ENCODE results near the gene SPDEF. TPM values are rescaled to one million over a fixed set of nuclear protein-coding genes. Genes with fewer than 3 reads are reported as not detected.

The SPDEF gene
- total RNA-seq, 3 donors from 2014 or later, result 0.13 to 0.24 (median 0.14) TPM

DNA sequence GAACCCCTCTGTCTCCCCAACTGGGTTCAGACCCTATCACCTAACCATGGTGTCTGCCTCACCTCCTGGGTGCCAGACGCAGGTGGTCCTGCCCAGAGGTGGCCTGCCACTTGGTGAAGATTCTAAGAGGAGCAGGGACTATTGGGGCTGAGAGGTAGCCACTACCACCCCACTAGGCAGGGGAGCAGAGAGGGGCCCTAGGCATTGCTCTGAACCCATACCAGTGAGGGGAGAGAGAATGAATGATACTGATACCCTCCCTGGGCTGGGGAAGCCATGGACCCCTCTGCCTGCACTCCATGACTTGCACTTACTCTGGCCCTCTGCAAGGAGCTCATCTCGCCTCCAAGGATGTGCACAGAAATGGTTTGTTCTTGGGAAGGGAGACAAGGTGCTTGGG, 31.7 kb upstream of the SPDEF start:
- Mint-ChIP-seq H3K27me3 (ENCODE audit: low read depth) (no peaks in the 10 kb centered on the region), H3K9me3 (no peaks in the 10 kb centered on the region)
- ATAC-seq, result no peak

DNA sequence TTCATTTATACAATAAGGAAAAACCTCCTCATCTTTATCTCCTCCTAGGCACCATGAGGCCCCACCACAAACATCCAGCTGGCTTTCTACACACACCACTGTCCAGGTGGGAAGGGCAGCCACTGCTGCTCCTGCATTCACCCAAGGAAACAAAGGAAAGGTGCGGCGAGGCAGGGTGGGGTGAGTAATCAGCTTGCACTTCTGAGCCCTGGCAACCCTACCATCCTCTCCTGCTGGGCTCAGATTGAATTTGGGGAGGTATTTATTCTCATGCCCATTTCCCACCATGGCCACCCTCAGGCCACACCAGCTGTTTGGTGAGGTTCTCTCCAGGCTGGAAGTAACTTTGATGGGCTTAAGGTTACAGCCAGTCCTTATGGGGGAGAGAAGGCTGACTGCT, 31.2 kb upstream of the SPDEF start:
- Mint-ChIP-seq H3K4me1 (ENCODE audit: low read depth) (peaks cover 12% of the 10 kb centered on the region), H3K27me3 (ENCODE audit: low read depth) (no peaks in the 10 kb centered on the region), H3K36me3 (ENCODE audit: insufficient read depth) (peaks cover 11% of the 10 kb centered on the region), H3K9me3 (no peaks in the 10 kb centered on the region), H3K4me3 (no peak overlapping the region)
- ATAC-seq (no peak), DNase-seq (no peak)

More for the DNA sequence above, 31.7 kb upstream of the SPDEF start:
- Mint-ChIP-seq H3K36me3 (ENCODE audit: insufficient read depth) (peaks cover 11% of the 10 kb centered on the region), H3K4me1 (ENCODE audit: low read depth) (peaks cover 12% of the 10 kb centered on the region), H3K4me3 (no peak overlapping the region)
- DNase-seq, result no peak

DNA sequence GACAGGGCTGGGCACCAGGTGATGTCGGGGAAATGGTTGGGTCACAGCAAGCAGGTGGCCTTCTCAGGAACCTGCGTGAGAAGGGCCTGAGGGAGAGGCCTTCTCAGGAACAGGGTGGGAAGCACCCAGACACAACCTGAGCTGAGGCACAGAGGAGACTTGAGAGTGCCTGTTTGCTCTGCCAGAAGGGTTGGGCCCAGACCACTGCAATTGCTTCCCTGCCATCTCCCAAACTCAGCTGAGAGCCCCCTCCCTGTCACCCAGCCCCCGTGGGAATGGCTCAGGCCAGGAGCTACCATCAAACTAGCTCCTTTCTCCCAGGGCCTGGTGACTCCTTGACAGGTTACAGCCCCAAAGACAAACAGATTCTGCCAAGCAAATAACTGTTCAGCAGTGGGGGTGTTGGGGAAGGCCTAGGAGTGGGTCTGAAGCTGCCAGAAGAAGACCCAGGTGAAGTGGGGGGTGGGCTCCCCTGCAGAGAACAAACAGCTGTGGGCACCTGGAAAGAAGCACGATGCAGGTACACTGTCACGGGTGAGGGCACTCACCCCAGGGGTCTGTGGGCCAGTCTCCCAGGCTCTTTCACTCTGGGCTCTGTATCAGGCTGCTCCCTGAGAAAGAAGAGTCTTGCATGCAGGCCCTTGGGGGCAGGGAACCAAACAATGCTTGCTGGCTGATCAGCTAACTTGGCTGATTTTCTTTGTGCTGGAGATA, 30.4 kb upstream of the SPDEF start:
- DNase-seq, result no peak
- H3K4me3 Mint-ChIP-seq, result no peak overlapping the region
- H3K9me3 Mint-ChIP-seq, result no peaks in the 10 kb centered on the region
- H3K27me3 Mint-ChIP-seq (ENCODE audit: low read depth), result no peaks in the 10 kb centered on the region
- ATAC-seq, result no peak
- H3K4me1 Mint-ChIP-seq (ENCODE audit: low read depth), result peaks cover 5% of the 10 kb centered on the region
- peaks cover 11% of the 10 kb centered on the region for H3K36me3 Mint-ChIP-seq (ENCODE audit: insufficient read depth)

DNA sequence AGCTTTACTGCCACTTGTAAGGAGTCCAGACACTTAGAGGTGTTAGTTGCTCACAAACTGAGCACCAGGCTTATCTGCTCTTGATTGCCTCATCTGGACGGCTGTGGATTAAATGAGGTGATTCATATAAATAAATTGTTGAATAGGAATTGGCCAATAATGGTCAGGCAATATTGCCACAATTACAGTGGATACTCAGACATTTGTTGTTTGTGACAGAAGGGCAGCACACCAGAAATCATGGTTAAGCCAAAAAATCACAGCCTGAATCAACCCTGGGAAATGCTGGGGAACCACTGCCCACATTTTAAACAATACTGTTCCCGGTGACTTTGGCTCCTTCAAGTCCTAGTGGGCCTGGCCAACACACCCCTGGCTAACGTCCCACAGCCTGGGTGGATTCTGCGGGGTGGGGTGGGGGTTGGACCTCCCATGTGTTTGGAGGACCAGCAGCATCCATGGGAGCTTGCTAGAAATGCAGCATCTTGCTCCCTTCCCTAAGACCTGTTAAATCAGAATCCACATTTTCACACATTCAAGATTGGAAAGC, 29.5 kb upstream of the SPDEF start:
- DNase-seq (no peak), ATAC-seq (no peak)
- Mint-ChIP-seq H3K4me1 (ENCODE audit: low read depth) (peaks cover under 1% of the 10 kb centered on the region), H3K9me3 (no peaks in the 10 kb centered on the region), H3K36me3 (ENCODE audit: insufficient read depth) (peaks cover 8% of the 10 kb centered on the region), H3K4me3 (no peak overlapping the region), H3K27me3 (ENCODE audit: low read depth) (no peaks in the 10 kb centered on the region)

DNA sequence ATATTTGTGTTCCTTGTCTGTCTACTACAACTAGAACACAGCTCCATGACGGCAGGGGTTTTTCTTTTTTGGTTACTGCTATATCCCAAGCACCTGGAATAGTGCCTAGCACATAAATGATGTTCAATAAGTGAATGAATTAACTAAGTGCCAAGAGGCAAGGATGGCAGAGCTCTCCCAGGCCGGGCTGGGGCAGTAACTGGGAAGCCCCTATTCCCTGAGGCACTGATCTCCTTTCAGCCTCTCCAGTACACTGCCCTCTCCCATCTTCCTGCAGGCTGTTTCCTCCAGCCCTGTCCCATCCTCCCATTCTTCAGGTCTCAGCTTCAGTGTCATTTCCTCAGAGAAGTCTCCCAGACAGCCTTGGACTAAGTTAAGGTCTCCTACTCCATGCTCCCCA, 29.0 kb upstream of the SPDEF start:
- Mint-ChIP-seq H3K9me3 (no peaks in the 10 kb centered on the region), H3K4me1 (ENCODE audit: low read depth) (no peaks in the 10 kb centered on the region), H3K4me3 (no peak overlapping the region), H3K27me3 (ENCODE audit: low read depth) (no peaks in the 10 kb centered on the region), H3K36me3 (ENCODE audit: insufficient read depth) (peaks cover 3% of the 10 kb centered on the region)
- ATAC-seq (no peak), DNase-seq (no peak)

DNA sequence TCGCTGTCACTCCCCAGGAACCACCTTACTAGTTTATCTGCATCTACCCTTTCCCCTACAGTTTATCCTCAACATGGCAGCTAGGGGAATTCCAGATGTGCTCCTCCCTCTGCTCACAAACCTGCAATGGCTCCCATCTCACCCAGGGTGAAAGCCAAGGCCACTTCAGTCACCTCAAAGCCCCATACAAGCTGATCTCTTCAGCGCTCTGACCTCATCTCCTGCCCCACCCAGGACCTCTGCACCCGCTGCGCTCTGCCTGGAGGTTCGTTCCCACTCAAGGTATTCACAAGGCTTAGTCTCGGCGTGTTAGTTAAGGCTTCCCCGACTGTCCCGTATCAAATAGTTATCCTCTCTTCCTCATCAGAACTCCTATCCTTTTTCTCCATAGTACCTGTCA, 28.6 kb upstream of the SPDEF start:
- DNase-seq (no peak), ATAC-seq (no peak)
- Mint-ChIP-seq H3K4me1 (ENCODE audit: low read depth) (no peaks in the 10 kb centered on the region), H3K9me3 (no peaks in the 10 kb centered on the region), H3K4me3 (no peak overlapping the region), H3K27me3 (ENCODE audit: low read depth) (no peaks in the 10 kb centered on the region), H3K36me3 (ENCODE audit: insufficient read depth) (peaks cover 3% of the 10 kb centered on the region)

DNA sequence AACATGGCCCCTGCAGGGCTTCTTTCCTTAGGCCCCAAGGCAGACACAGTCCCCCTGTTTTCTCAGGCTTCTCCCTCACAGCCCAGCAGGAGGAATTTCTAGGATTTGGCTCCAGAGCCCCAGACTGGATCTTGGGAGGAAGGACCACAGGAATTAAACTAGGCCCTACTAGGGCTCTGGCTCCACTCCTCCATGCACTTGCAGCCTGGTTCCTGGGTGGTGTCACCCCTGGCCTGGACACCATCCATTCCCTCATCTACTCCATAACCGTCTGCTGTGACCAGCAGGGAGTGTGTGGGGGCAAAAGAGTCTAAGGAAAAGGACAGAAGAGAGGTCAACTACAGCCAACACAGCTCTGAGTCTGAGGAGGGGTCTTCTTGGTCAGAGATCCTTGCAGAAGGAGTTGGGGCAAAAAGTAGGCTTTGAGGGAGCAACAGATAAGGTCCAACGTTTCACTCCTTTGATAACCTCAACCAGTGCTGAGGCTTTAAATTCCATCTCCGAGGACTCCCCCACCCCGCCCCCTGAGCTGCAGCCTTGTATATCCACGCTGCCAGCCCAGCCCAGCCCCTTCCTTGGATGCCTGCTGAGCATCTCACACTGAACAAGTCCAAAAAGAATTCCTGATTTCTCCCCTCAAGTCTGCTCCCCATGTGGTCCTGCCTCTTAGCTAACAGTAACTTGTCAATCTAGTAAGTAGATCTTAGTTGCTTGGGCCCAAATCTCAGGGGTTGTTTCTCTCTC, 27.9 kb upstream of the SPDEF start:
- Mint-ChIP-seq H3K4me1 (ENCODE audit: low read depth) (no peaks in the 10 kb centered on the region), H3K27me3 (ENCODE audit: low read depth) (no peaks in the 10 kb centered on the region), H3K36me3 (ENCODE audit: insufficient read depth) (no peaks in the 10 kb centered on the region), H3K4me3 (no peak overlapping the region), H3K9me3 (no peaks in the 10 kb centered on the region)
- ATAC-seq (no peak), DNase-seq (no peak)

DNA sequence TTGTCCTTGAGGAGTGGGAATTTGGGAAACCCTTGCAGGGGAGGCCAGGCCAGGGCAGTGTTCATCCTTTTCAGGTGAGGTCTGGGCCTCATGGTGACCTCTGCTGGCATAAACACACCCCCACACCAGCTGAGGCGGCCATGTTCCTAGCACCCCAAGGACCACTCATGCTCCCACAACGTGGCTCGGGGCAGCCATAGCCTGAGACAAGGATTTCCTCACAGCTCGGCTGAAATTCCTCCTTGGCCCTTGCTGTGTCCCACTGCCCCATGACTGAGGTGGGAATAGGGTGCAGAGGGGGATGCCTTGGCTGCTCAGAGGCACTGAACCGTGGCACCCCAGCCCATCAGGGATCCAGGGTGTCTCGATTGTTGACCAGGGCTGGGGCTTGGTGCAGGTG, 27.3 kb upstream of the SPDEF start:
- Mint-ChIP-seq H3K36me3 (ENCODE audit: insufficient read depth) (no peaks in the 10 kb centered on the region), H3K4me1 (ENCODE audit: low read depth) (no peaks in the 10 kb centered on the region), H3K4me3 (no peak overlapping the region), H3K9me3 (no peaks in the 10 kb centered on the region), H3K27me3 (ENCODE audit: low read depth) (no peaks in the 10 kb centered on the region)
- ATAC-seq (no peak), DNase-seq (no peak)

DNA sequence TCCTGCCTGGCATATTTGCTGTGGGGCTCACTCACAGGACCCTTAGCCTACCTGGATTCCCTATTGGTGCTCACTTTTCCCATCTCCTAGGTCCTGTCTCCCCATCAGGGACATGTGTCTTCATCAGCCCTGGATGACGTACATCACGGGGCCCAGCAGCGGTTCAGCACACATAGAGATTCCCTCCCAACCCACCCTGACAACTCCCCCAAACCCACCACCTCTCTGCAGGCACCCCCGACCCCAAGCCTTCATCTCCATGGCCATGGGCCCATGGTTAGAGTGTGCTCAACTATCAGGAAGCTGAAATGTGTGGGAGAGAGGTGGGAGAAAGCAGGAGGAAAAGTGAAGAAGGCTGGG, 25.4 kb upstream of the SPDEF start:
- Mint-ChIP-seq H3K27me3 (ENCODE audit: low read depth) (no peaks in the 10 kb centered on the region), H3K36me3 (ENCODE audit: insufficient read depth) (no peaks in the 10 kb centered on the region), H3K9me3 (no peaks in the 10 kb centered on the region), H3K4me1 (ENCODE audit: low read depth) (peaks cover under 1% of the 10 kb centered on the region), H3K4me3 (no peak overlapping the region)
- DNase-seq (no peak), ATAC-seq (no peak)

DNA sequence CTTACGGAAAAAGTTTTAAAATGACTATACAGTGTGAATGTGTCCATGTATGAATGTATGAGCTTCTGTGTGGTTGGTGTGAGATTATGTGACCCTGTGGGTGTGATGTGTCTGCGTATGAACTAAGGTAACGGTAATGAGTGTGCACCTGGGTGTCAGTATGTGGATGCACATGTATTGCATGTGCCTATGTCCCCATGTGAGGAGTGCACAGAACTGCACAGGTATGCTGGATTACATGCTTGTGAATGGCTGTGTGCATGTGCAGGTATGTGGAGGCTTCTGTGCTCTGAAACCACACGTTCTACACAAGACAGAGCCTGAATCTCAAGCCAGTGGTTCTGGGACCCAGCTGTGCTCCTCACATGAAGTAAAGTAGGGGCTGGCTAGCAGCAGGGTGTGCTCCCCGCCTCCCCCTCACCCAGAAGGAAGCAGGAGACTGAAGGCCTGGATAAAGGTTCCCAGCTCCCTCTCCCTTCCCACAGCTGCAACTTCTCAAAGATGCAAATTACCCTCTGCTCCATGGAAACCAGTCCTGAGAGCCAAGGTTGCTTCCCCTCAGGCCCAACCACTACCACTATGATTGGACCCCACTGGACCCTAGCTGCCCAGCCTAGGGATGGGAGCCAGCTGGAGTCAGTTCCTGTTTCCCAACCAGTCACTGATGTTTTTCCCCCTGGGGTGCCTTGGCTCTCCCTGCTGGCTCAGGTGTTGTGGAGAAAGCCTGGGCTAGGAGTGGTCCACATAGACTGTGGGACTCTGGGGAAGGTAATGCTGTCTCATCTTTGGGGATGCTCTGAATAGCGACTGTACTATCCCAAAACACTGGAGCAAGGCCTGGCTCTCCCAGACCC, 24.8 kb upstream of the SPDEF start:
- DNase-seq (no peak), ATAC-seq (no peak)
- Mint-ChIP-seq H3K4me3 (no peak overlapping the region), H3K9me3 (no peaks in the 10 kb centered on the region), H3K27me3 (ENCODE audit: low read depth) (no peaks in the 10 kb centered on the region), H3K36me3 (ENCODE audit: insufficient read depth) (no peaks in the 10 kb centered on the region), H3K4me1 (ENCODE audit: low read depth) (peaks cover 6% of the 10 kb centered on the region)

DNA sequence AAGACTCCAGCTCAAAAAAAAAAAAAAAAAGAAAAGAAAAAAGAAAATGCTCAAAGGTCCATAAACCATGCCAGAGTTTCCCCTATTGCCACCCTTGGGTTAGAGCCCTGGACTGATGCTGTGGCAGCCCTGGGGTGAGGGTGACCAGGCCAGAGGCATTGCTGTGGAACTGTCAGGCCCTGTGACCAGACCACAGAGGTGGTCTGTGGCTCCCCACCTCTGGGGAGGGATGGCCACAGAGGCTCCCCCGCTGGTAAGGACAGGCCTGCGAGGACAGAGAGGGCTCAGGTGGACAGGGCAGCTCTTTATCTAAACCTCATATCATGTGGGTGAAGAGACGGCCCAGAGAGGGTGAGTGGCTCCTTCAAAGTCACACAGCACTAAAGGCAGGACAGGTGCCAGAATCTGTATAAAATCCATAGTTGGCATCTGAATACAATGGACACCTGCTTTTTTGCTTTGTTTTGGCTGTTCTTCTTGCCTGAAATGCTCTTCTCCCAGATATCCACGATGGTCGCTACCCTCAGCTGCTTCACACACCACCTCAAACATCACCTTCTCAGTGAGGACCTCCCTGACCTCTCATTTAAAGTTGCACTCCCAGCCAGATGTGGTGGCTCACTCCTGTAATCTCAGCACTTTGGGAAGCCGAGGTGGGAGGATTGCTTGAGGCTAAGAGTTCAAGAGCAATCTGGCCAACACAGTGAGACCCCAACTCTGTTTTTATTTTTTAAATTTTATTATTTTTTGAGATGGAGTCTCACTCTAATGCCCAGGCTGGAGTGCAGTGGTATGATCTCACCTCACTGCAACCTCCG, 22.5 kb upstream of the SPDEF start:
- no peak for ATAC-seq
- no peaks in the 10 kb centered on the region for H3K36me3 Mint-ChIP-seq (ENCODE audit: insufficient read depth)
- no peak for DNase-seq

DNA sequence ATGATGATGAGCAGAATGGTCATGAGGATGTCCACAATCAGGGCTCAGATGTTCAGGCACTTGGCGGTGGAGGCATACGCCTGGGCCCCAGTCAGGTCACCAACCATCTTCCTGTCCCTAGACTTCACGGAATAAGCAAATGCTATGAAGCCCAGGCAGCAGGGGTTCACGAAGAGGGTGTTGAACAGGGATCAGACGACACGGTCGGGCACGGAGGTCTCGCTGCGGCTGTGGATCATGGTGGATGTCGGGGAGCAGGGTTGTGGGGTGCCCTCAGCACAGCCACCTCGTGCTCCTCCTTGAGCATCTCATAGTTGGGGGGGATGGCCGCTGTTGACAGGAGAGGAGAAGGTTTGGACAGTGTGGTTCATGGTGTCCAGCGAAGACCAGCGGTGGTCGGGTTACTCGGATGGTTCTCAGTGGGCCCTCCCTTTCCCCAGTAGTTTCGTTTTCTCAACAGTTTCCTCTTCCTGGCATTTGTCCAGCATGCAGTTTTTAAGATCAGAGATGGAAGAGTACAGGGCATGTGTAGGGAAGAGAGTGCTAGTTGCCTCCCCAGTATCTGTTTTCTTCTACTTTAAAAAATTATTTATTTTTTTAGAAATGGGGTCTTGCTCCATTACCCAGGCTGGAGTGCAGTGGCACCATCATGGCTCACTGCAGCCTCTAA, 20.3 kb upstream of the SPDEF start:
- peaks cover 6% of the 10 kb centered on the region for H3K4me1 Mint-ChIP-seq (ENCODE audit: low read depth)
- ATAC-seq (no peak), DNase-seq (no peak)
- H3K9me3 Mint-ChIP-seq, result no peaks in the 10 kb centered on the region
- no peak overlapping the region for H3K4me3 Mint-ChIP-seq
- no peaks in the 10 kb centered on the region for H3K36me3 Mint-ChIP-seq (ENCODE audit: insufficient read depth)
- no peaks in the 10 kb centered on the region for H3K27me3 Mint-ChIP-seq (ENCODE audit: low read depth)

More for the DNA sequence above, 22.5 kb upstream of the SPDEF start:
- no peak overlapping the region for H3K4me3 Mint-ChIP-seq
- H3K4me1 Mint-ChIP-seq (ENCODE audit: low read depth), result peaks cover 6% of the 10 kb centered on the region
- no peaks in the 10 kb centered on the region for H3K9me3 Mint-ChIP-seq
- H3K27me3 Mint-ChIP-seq (ENCODE audit: low read depth), result no peaks in the 10 kb centered on the region

DNA sequence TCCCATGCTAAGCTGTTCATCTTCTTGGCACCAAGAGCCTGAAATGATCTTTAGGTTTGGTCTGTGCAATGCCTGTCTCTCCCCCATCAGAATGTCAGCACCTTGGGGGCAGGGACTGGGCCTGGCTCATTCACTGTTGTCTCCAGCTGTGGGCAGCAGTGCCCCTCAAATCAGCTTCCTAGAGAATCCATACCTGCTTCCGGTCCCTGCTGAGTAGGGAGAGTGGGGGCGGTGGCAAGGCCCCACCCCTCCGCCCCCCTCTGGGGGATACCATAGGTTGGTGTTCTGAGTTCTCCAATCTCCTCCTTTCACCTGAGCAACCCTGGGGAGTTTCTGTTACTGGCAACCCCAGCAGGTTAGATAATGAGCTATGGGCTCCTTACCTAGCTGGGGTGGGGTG, 19.2 kb upstream of the SPDEF start:
- H3K4me1 Mint-ChIP-seq (ENCODE audit: low read depth), result peaks cover 6% of the 10 kb centered on the region
- DNase-seq (no peak), ATAC-seq (no peak)
- H3K27me3 Mint-ChIP-seq (ENCODE audit: low read depth), result no peaks in the 10 kb centered on the region
- H3K4me3 Mint-ChIP-seq, result no peak overlapping the region
- no peaks in the 10 kb centered on the region for H3K9me3 Mint-ChIP-seq
- H3K36me3 Mint-ChIP-seq (ENCODE audit: insufficient read depth), result no peaks in the 10 kb centered on the region

All from activated T-cell treated with anti-CD3 and anti-CD28 coated beads, Interleukin-2, amount 50 U/mL, for 4 hours (primary cell).